Measurements from ENCODE around the gene CCDC107.

GRCh38 chr9:35661756-35662350 lies 3.8 kb downstream of the CCDC107 start:
- TF ChIP-seq CTCF (conservative IDR thresholded peaks at IDR 0.05; ENCODE audit: low read depth, low read length) (no peak), EZH2phosphoT487 (IDR thresholded peaks at IDR 0.05; ENCODE audit: borderline replicate concordance, low read length) (no peak), EZH2 (IDR thresholded peaks at IDR 0.05; ENCODE audit: low read length, unreplicated experiment) (no peak)

Measured in PC-3 (cell line).